ENCODE measurements around the gene ACSL5. TPM values are rescaled to one million over a fixed set of nuclear protein-coding genes. Genes with fewer than 3 reads are reported as not detected.

ACSL5 gene
- total RNA-seq, result 10 to 100 TPM; 57.8 to 63.7 TPM

GRCh38 chr10:112373912-112374338, at the start of gene ACSL5:
ACSL5 (plus strand) TSS chr10:112374116; CDS start chr10:112394947, 20,831 bp downstream.
- DNase-seq, result no peak
- Mint-ChIP-seq H3K27me3 (no peaks in the 10 kb centered on the region), H3K9me3 (peaks cover 2% of the 10 kb centered on the region), H3K4me1 (peaks cover 42% of the 10 kb centered on the region), H3K36me3 (ENCODE audit: low read depth) (peaks cover 15% of the 10 kb centered on the region), H3K4me3 (peak within 1 kb of the TSS; percentile 98), H3K27ac (peak within 1 kb of the TSS; percentile 100)
- ChIA-PET CTCF (interaction anchor here (0.9 to 3.9 kb wide), 5 partner anchors 9 to 98 kb away, joined by 3 to 22 read pairs (median 3); no protein-coding TSS in a partner anchor), POLR2A (no interaction called here)

- DNase-seq, result no peak
- Mint-ChIP-seq H3K4me3 (no peak overlapping the region), H3K27ac (no peak overlapping the region), H3K27me3 (peaks cover 3% of the 10 kb centered on the region), H3K4me1 (no peaks in the 10 kb centered on the region), H3K9me3 (no peaks in the 10 kb centered on the region), H3K36me3 (ENCODE audit: low read depth) (no peaks in the 10 kb centered on the region)
- ChIA-PET CTCF (no interaction called here), POLR2A (no interaction called here)
Measured at GRCh38 chr10:112327678-112328077, 46.2 kb upstream of the ACSL5 start.

- H3K4me1 Mint-ChIP-seq, result no peaks in the 10 kb centered on the region
- POLR2A ChIA-PET, result no interaction called here
- peaks cover 7% of the 10 kb centered on the region for H3K27me3 Mint-ChIP-seq
- H3K27ac Mint-ChIP-seq, result no peak overlapping the region
- no peak overlapping the region for H3K4me3 Mint-ChIP-seq
- CTCF ChIA-PET, result no interaction called here
- H3K36me3 Mint-ChIP-seq (ENCODE audit: low read depth), result no peaks in the 10 kb centered on the region
- H3K9me3 Mint-ChIP-seq, result no peaks in the 10 kb centered on the region
- DNase-seq, result no peak
Measured at GRCh38 chr10:112330162-112330561, 43.8 kb upstream of the ACSL5 start.

GRCh38 chr10:112330607-112331160, 43.2 kb upstream of the ACSL5 start:
- CTCF ChIA-PET, result no interaction called here
- Mint-ChIP-seq H3K27ac (no peak overlapping the region), H3K27me3 (peaks cover 10% of the 10 kb centered on the region), H3K4me3 (no peak overlapping the region), H3K36me3 (ENCODE audit: low read depth) (no peaks in the 10 kb centered on the region), H3K4me1 (no peaks in the 10 kb centered on the region), H3K9me3 (no peaks in the 10 kb centered on the region)
- no peak for DNase-seq
- POLR2A ChIA-PET, result no interaction called here

- Mint-ChIP-seq H3K4me3 (no peak overlapping the region), H3K4me1 (no peaks in the 10 kb centered on the region), H3K27ac (no peak overlapping the region), H3K9me3 (no peaks in the 10 kb centered on the region), H3K27me3 (peaks cover 13% of the 10 kb centered on the region), H3K36me3 (ENCODE audit: low read depth) (no peaks in the 10 kb centered on the region)
- no peak for DNase-seq
- POLR2A ChIA-PET, result no interaction called here
- CTCF ChIA-PET, result no interaction called here
Measured at GRCh38 chr10:112332022-112332421, 41.9 kb upstream of the ACSL5 start.

- Mint-ChIP-seq H3K4me1 (no peaks in the 10 kb centered on the region), H3K4me3 (no peak overlapping the region), H3K27ac (no peak overlapping the region), H3K27me3 (peaks cover 17% of the 10 kb centered on the region), H3K36me3 (ENCODE audit: low read depth) (no peaks in the 10 kb centered on the region), H3K9me3 (no peaks in the 10 kb centered on the region)
- ChIA-PET POLR2A (no interaction called here), CTCF (no interaction called here)
- DNase-seq, result no peak
Measured at GRCh38 chr10:112332509-112333228, 41.2 kb upstream of the ACSL5 start.

- ChIA-PET CTCF (no interaction called here), POLR2A (no interaction called here)
- Mint-ChIP-seq H3K4me1 (no peaks in the 10 kb centered on the region), H3K27ac (no peak overlapping the region), H3K4me3 (no peak overlapping the region), H3K36me3 (ENCODE audit: low read depth) (no peaks in the 10 kb centered on the region), H3K27me3 (peaks cover 17% of the 10 kb centered on the region), H3K9me3 (no peaks in the 10 kb centered on the region)
- no peak for DNase-seq
Measured at GRCh38 chr10:112333452-112333851, 40.5 kb upstream of the ACSL5 start.

- Mint-ChIP-seq H3K4me3 (no peak overlapping the region), H3K27me3 (peaks cover 17% of the 10 kb centered on the region), H3K27ac (no peak overlapping the region), H3K4me1 (no peaks in the 10 kb centered on the region), H3K36me3 (ENCODE audit: low read depth) (no peaks in the 10 kb centered on the region), H3K9me3 (no peaks in the 10 kb centered on the region)
- ChIA-PET POLR2A (no interaction called here), CTCF (no interaction called here)
- DNase-seq, result no peak
Measured at GRCh38 chr10:112335111-112335867, 38.6 kb upstream of the ACSL5 start.

DNA sequence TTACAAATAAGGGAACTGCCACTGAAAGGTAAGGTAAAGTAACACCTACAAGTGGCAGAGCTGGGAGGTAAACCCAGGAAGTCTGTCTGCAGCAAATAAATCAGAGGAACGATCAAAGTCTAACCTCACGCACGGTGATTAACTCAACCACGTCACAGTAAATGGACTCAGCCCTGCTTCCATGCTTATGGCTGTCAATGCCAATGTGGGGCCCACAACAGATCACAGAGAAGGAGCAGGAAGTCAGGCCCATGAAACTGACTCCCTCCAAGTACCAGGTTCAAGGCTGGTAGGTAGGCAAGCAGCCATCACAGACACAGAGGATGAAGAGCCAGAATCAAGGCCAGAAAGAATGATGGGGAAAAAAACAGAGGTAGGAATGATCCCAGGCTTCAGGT, 38.0 kb upstream of the ACSL5 start:
- Mint-ChIP-seq H3K36me3 (ENCODE audit: low read depth) (no peaks in the 10 kb centered on the region), H3K27me3 (peaks cover 17% of the 10 kb centered on the region), H3K27ac (no peak overlapping the region), H3K4me1 (no peaks in the 10 kb centered on the region), H3K4me3 (no peak overlapping the region), H3K9me3 (no peaks in the 10 kb centered on the region)
- CTCF ChIA-PET, result no interaction called here
- no peak for DNase-seq
- POLR2A ChIA-PET, result no interaction called here

DNA sequence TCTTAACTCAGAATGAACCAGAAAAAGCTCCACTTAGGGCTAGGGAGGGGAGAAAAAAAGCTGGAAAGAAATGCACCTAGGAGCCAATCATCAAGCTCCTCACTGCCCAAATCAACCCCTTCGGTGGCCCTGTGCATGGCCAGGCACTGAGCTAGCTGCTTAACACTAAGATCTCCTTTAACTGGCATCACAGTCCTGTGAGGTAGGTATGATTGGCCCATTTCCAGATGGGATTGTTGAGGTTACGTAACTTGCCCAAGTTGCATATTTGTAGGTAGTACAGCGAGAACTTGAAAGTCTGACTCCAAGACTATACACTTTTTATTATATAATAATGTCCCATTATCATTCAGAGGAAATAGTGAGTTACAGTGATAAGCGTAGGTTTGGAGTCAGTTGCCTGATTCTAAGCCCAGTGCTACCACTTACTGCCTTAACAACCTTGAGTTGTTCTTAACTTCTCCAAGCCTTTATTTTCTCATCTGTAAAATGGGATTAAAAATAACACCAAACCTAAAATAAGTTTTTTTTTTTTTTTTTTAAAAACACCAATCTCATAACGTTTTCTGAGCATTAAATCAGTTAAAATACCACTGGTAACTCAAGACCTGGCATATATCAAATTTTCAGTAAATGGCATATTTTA, 37.2 kb upstream of the ACSL5 start:
- no peaks in the 10 kb centered on the region for H3K4me1 Mint-ChIP-seq
- H3K27ac Mint-ChIP-seq, result no peak overlapping the region
- H3K4me3 Mint-ChIP-seq, result no peak overlapping the region
- no peak for DNase-seq
- H3K9me3 Mint-ChIP-seq, result no peaks in the 10 kb centered on the region
- POLR2A ChIA-PET, result no interaction called here
- H3K27me3 Mint-ChIP-seq, result peaks cover 15% of the 10 kb centered on the region
- CTCF ChIA-PET, result no interaction called here
- H3K36me3 Mint-ChIP-seq (ENCODE audit: low read depth), result no peaks in the 10 kb centered on the region

DNA sequence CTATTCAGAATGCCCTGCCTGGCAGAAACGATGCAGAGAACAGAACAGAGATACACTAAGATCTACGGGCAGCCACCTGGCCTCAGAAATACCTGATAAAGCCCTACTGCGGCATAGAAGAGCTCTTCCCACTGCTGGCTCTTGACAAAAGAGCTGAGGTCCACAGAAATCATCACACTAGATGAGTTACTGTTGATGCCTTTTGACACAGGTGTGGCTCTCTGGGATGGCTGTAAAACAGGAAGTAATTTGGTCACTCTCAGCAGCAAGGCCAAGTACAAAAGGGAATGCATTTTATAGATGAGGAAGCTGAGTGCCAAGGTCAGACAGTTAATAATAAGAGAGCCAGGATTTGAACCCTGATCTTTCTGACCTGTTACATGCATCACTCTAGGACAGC, 35.0 kb upstream of the ACSL5 start:
- Mint-ChIP-seq H3K27me3 (peaks cover 13% of the 10 kb centered on the region), H3K36me3 (ENCODE audit: low read depth) (no peaks in the 10 kb centered on the region), H3K9me3 (no peaks in the 10 kb centered on the region), H3K27ac (no peak overlapping the region), H3K4me1 (no peaks in the 10 kb centered on the region), H3K4me3 (no peak overlapping the region)
- DNase-seq, result no peak
- POLR2A ChIA-PET, result no interaction called here
- CTCF ChIA-PET, result no interaction called here

GRCh38 chr10:112340601-112341000, 33.3 kb upstream of the ACSL5 start:
- H3K27me3 Mint-ChIP-seq, result peaks cover 7% of the 10 kb centered on the region
- ChIA-PET CTCF (no interaction called here), POLR2A (no interaction called here)
- H3K9me3 Mint-ChIP-seq, result no peaks in the 10 kb centered on the region
- H3K4me1 Mint-ChIP-seq, result no peaks in the 10 kb centered on the region
- no peak overlapping the region for H3K4me3 Mint-ChIP-seq
- no peaks in the 10 kb centered on the region for H3K36me3 Mint-ChIP-seq (ENCODE audit: low read depth)
- H3K27ac Mint-ChIP-seq, result no peak overlapping the region
- no peak for DNase-seq

DNA sequence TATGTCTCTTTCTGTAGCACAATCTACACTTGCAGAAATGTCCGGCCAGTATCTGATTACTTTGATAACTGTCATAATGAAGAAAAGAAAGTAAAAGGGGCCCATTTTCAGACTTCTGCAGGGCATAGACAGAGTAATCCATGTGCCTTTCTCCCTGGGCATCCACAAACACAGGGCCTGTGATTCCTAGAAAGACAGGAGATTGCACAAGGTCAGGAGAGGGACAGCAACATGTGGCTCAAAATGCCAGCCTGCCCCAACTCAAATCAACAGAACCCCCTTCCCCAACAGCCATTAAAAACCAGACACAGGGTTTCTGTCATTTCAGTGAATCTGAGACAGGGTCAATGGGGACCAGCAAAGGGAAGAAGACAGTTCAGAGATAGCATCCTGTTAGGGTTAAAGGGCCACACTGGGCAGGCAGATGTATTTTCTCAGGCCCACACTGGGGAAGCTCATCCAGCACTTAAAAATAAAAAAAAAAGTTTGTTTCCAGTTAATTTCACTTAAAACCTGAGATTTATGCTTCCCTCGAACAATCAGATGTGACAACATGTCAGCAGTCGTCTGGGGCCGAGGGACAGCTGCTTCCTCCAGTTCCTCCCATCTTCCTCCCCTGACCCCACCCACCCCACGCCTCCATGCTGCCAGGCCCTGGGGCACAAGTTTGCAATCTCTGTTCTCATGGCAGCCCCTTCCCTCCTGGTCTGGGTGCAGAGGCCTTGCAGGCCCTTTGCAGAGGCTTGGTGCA, 30.7 kb upstream of the ACSL5 start:
- H3K4me1 Mint-ChIP-seq, result no peaks in the 10 kb centered on the region
- no peaks in the 10 kb centered on the region for H3K9me3 Mint-ChIP-seq
- no peaks in the 10 kb centered on the region for H3K27me3 Mint-ChIP-seq
- ChIA-PET CTCF (no interaction called here), POLR2A (no interaction called here)
- no peak overlapping the region for H3K4me3 Mint-ChIP-seq
- no peaks in the 10 kb centered on the region for H3K36me3 Mint-ChIP-seq (ENCODE audit: low read depth)
- DNase-seq, result no peak
- H3K27ac Mint-ChIP-seq, result no peak overlapping the region
